Right lobe of liver (tissue), 4 donors: Measurements from ENCODE around the gene GOLT1A.

ENCODE experiments used
- CTCF ChIP-seq, 4 donors: fragments of 200-600 bp in 3 of 4; fragments of 450-650 bp in 1 of 4; IDR thresholded peaks; one replicate each; pipeline versions ENCODE4 v1.5.1 to v1.8.0; 2016 to 2022; ENCODE audit warnings: antibody characterized with exemption in 4 of 4, mild to moderate bottlenecking in 2 of 4
- POLR2A ChIP-seq: fragments of 450-650 bp; IDR thresholded peaks from one replicate; pipeline ENCODE4 v1.6.1; 2017; ENCODE audit warnings: antibody characterized with exemption, mild to moderate bottlenecking
- donor health status: DM: no; HTN: no; CAD: no.
- donor health status: DM: no; HTN: no; CAD: no.
- donor health status: DM: no; HTN: yes; CAD: no.

- TF ChIP-seq POLR2A, result no peak
- no peak for TF ChIP-seq CTCF (IDR thresholded peaks at IDR 0.05)
Measured at GRCh38 chr1:204186597-204186996, 27.2 kb downstream of the GOLT1A start.
